GM19395 (cell line): ENCODE data around the gene TMEM131L.
"Not testable (repeated sequence)": the region's sequence is repeated elsewhere in the genome, so short reads cannot be mapped to it uniquely, and the experiment has no call there.

Source experiments
- ATAC-seq: cut with Tn5 transposase; IDR thresholded peaks from one replicate; pipeline ENCODE4 v1.9.1; 2021; ENCODE audit warnings: mild to moderate bottlenecking, moderate library complexity; ENCODE audit not compliant: unreplicated experiment

The TMEM131L gene

GRCh38 chr4:153643406-153644383 is 177.5 kb downstream of the TMEM131L start:
- peak; percentile 94 for ATAC-seq

DNA sequence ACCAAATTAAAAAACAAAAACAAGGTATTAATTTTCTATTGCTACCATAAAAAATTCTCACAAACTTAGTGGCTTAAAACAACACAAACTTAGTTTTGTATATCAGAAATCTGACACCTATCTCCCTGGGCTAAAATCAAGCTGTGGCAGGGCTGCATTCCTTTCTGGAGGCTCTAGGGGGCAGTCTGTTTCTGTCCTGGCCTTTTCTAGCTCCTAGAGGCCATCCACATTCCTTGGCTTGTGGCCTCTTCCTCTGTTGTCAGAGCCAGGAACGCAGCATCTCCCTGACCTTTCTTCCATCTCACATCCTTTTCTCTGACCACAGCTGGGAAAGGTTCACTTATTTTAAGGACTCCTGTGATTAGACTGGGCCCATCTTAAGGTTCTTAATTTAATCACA is 179.0 kb downstream of the TMEM131L start:
- ATAC-seq: no peak

- ATAC-seq: no peak
Measured at GRCh38 chr4:153646261-153646660, 180.1 kb downstream of the TMEM131L start.

GRCh38 chr4:153646978-153647377 is 180.8 kb downstream of the TMEM131L start:
- no peak for ATAC-seq

DNA sequence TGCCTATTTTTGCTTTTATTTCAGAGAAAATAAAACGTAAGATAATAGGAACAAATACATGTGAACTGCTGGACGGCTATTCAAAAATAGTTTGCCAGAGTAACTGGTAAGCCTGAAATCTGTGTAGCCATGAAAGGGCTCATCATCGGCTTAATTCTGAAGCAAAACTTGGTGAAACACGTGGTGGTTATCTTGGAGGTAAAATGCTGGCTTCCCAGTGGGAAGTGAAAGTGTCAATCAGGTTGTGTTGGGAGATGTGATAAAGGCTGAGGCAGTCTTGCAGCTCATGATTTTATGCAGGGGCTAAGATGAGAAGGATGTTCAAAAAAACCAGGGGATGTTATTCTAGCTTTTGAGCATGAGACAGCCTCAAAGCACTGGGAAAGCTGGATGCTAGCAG is 181.8 kb downstream of the TMEM131L start:
- ATAC-seq: no peak

DNA sequence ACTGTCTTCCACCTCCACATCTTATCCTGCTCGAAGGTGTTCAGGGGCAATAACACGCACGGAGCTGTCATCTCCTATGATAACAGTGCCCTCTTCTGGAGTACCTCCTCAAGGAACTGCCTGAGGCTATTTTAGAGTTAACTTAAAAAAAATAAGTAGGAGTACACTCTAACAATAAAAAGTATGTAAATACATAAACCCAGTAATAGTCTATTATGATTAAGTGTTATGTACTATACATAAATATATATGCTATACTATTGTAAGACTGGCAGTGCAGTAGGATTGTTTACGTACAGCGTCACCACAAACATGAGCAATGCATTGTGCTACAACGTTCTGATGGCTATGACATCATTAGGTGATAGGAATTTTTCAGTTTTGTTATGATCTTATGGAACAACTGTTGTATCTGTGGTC is 183.4 kb downstream of the TMEM131L start:
- no peak for ATAC-seq

- ATAC-seq: no peak
Measured at GRCh38 chr4:153651116-153651515, 185.0 kb downstream of the TMEM131L start.

DNA sequence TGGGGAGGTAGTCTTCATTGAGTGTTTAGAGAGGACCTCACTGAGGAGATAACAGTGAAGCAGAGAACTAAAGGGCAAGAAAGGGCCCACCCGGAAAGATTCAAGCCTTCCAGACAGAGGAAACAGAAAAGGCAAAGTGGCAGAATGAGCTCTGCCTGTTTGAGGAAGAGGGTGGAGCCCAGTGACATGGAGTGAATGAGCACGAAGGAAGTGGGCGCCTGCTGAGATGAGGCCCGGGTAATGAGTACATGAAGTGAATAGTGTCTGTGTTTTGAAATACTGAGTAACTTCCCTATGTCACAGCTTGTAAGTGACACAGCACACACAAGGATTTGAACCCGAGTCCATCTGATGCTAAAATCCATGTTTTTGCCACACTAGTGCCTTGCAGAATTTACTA is 185.4 kb downstream of the TMEM131L start:
- no peak for ATAC-seq

DNA sequence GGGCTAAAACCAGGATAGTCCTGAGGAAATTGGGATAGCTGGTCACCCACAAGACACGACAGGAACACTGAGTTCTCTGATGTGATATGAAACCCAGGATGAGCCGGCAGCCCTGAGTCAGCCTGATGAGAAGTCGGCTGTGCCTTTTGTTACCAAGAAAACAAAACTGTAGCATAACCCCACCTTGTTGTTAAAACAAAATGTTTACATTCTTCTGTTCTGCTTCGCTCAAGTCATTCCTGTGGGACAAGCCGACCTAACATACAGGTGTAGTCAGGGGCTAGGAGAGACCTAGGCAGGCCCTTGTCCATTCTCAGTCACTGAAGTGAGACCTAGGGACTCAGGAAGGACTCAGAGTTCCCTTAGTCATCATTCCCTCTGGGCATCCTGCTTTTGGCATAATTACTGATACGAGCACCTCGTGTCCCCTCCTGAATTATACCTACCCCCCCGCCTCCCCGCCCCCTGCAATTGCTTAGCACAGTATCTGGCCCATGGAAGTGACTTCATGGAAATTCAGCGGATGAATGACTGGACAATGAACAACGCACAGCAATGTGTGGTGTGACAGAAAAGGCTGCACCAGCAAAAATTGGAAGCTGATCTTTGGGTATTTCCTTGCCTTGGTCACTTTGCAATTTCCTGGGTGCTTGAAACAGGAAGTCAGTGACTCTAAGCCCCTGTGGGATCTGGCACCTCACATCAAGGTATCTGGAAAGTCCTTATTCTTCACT is 186.1 kb downstream of the TMEM131L start:
- ATAC-seq: no peak

GRCh38 chr4:153655002-153655541 is 188.9 kb downstream of the TMEM131L start:
- no peak for ATAC-seq

- no peak for ATAC-seq
Measured at GRCh38 chr4:153655928-153656327, 189.8 kb downstream of the TMEM131L start.

DNA sequence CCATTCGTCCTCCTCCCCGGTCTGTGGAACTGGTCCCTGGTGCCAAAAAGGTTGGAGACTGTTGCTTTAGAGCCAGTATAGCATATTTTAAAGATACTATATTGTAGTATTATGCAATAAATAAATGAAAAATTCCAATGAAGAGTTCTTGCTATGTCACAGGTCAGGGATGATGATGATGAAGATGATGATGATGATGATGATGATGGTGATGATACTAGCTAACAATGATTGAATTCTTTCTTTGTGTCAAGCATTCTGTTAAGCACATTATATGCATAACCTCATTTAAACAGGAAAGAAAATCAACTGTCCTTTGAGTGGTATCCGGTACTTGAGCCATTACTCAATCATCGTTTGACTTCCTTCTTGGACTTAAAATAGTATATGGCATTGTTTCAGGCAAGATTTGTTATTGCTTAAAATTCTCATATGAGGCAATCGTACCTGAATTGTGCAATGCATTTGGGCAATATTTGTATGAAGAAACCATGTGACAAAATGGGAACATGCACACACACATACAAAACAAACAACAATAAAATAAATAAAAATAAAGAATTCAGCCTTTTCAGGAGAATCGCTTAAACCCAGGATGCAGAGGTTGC is 195.2 kb downstream of the TMEM131L start:
- ATAC-seq: no peak

- ATAC-seq: no peak
Measured at GRCh38 chr4:153661908-153662307, 195.7 kb downstream of the TMEM131L start.

DNA sequence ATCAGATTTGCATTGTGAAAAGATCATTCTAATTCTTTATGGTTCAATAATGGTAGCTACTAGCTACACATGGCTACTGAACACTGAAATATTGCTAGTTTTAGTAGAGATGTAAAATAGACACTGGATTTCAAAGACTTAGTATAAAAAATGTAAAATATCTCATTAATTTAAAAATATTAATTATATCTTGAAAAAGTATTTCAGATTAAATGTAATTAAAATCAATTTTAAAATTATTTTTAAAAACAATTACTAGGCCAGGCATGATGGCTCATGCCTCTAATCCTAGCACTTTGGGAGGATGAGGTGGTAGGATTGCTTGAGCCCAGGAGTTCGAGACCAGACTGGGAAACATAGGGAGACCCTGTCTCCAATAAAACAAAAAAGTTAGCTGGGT is 197.5 kb downstream of the TMEM131L start:
- no peak for ATAC-seq

DNA sequence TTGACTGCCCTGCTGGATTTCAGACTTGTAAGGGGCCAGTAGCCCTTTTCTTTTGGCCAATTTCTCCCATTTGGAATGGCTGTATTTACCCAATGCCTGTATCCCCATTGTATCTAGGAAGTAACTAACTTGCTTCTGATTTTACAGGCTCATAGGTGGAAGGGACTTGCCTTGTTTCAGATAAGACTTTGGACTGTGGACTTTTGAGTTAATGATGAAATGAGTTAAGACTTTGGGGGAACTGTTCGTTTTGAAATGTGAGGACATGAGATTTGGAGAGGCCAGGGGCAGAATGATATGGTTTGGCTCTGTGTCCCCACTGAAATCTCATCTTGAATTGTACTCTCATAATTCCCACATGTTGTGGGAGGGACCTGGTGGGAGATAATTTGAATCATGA is 200.3 kb downstream of the TMEM131L start:
- ATAC-seq: not testable (repeated sequence)

GRCh38 chr4:153668647-153669046 is 202.5 kb downstream of the TMEM131L start:
- no peak for ATAC-seq

- ATAC-seq: no peak
Measured at GRCh38 chr4:153669838-153670237, 203.7 kb downstream of the TMEM131L start.

DNA sequence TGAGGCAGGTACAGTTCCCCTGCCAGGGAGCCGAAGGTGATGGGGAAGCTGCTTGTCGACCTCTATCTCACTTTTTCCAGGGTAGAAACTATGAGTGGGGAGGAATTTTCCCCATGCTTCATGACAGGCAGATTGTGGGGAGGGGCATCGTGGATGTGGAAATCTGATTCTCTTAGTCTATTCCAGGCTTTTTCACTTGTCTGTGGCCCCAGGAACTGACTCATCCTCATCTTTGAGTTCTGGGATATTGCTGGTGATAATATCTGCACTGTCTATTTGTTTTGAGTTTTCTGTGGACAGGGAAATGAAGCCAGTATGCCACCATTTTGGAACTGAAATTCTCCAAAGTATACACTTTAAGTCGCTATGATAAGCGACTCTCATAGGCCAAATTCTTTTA is 210.3 kb downstream of the TMEM131L start:
- no peak for ATAC-seq

DNA sequence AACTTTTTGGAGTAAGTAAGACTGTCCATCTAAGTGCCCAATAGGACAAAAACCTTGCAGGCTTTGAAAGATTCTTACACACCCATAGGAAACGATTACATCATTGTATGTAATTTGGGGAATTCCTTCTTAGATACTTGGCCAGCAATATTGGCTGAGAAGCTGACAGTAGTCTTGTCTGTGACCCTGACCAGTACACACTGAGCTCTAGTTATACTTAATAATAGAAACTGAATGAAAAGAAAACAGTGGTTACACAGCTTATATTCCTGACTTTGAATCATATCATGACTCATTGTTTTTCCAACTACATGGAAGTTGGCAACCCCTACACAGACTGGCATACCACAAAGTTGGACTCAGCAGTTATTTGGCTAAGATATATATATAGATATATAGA is 210.8 kb downstream of the TMEM131L start:
- no peak for ATAC-seq

DNA sequence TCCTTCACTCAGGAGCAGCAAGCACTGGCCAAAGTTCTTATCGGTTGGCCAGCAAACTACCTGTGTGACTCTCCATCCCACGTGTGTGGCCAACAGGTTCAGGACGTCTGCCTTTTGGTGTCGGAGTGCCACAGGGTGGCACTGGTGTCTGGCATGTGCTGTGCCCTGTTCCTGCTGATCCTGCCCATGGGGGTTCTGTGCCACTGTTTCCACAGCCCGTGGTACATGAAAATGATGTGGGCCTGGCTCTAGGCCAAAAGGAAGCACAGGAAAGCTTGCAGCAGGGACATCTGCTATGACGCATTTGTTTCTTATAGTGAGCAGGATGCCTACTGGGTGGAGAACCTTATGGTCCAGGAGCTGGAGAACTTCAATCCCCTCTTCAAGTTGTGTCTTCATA is 213.3 kb downstream of the TMEM131L start:
- no peak for ATAC-seq

DNA sequence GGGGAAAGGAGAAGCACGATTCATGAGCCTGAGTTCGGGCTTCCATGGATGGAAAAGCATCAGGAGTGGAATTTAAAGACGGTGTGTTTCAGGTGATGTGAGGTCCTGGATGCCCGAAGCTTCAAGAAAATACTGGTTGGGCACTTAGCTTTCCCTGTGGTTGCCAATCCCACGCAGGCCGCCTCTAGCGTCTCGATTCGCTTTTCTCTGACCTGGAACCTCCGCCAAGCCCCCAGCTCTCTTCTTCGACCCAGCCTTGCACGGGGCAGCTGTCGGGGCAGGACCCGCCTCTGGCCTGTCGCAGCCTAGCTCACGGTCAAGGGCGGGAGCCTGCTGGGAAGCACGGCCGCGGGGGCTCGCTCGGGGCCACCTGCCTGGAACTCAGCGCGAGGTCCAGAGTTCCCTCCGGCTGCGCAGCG is 217.6 kb downstream of the TMEM131L start:
- ATAC-seq: peak; percentile 3
